Central memory CD8-positive, alpha-beta T cell (primary cell): ENCODE measurements around the gene CYB561.
"Not testable (repeated sequence)": the region's sequence is repeated elsewhere in the genome, so short reads cannot be mapped to it uniquely, and the experiment has no call there.

Experiments
- ATAC-seq: fragments of 150-1000 bp; cut with Tn5 transposase; replicated peaks from 2 replicates; pipeline ENCODE4 v1.10.0; 2022; ENCODE audit warnings: mild to moderate bottlenecking, moderate FRiP score, moderate number of reproducible peaks; ENCODE audit not compliant: poor library complexity, severe bottlenecking; ENCODE audit errors: extremely low read depth
- DNase-seq, 2 donors: peaks; one replicate each; pipeline ENCODE4 v3.0.0; 2021; ENCODE audit warnings: low spot score in 2 of 2
- H3K27ac Mint-ChIP-seq: one replicate; pipeline ENCODE4 v1.8.0; 2022; ENCODE audit warnings: low read depth, mild to moderate bottlenecking, moderate library complexity, mixed read lengths
- H3K27me3 Mint-ChIP-seq: one replicate; pipeline ENCODE4 v1.8.0; 2022; ENCODE audit warnings: mixed read lengths
- H3K36me3 Mint-ChIP-seq: one replicate; pipeline ENCODE4 v1.8.0; 2022; ENCODE audit warnings: mild to moderate bottlenecking, moderate library complexity, mixed read lengths; ENCODE audit not compliant: insufficient read depth
- H3K4me1 Mint-ChIP-seq: one replicate; pipeline ENCODE4 v1.8.0; 2022; ENCODE audit warnings: mixed read lengths
- H3K4me3 Mint-ChIP-seq: one replicate; pipeline ENCODE4 v1.8.0; 2022; ENCODE audit warnings: mild to moderate bottlenecking, moderate library complexity, mixed read lengths
- H3K9me3 Mint-ChIP-seq: one replicate; pipeline ENCODE4 v1.8.0; 2022; ENCODE audit warnings: mixed read lengths

CYB561 gene

DNA sequence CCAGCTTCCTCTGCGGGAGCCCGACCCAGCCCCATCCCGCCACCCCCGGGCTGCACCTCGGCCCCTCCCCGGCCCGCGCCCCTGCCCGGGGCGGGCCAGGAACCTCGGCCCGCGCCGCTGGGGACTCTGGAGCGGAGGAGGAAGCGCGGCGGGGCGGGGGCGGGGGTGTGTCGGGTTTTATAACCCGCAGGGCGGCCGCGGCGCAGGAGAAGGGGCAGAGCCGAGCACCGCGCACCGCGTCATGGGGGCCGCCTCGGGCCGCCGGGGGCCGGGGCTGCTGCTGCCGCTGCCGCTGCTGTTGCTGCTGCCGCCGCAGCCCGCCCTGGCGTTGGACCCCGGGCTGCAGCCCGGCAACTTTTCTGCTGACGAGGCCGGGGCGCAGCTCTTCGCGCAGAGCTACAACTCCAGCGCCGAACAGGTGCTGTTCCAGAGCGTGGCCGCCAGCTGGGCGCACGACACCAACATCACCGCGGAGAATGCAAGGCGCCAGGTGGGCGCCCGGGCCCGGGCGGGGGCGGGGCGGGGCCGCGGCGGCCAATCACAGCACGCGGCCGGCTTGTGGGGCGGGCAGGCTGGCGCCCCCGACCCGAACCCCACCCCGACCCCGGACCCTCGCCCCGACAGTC lies 30.9 kb upstream of the CYB561 start, which contains the start of gene ACE:
Gene ACE, plus strand, starts transcription at position 208 of the 626 bp plus-strand sequence. Its CDS starts 34 bp downstream, at position 242.
- Mint-ChIP-seq H3K9me3 (no peaks in the 10 kb centered on the region), H3K27me3 (peaks cover 38% of the 10 kb centered on the region), H3K4me3 (peak within 1 kb of the TSS; percentile 79), H3K27ac (no peak within 1 kb of the TSS), H3K36me3 (peaks cover 6% of the 10 kb centered on the region), H3K4me1 (peaks cover 13% of the 10 kb centered on the region)
- DNase-seq (no peak), ATAC-seq (peak; percentile 66)

DNA sequence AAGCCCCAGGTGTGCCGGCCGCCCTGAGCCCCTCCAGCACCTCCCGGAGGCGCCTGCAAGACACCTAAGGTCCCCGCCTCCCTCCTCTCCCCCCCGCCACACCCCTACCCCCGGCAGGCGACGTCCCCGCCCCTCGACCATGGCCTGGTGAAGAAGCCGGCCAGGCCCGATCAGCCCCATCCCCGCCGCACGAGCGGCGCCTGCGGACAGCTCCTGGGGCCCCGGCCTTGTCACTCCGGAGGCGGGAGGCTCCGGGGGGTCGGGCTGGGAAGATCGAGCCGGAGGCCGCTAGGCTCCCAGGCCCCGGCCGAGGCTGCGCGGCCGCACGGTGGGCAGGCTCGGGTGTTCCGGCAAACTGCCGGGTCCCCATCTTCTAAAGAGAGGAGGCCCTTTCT lies 30.4 kb upstream of the CYB561 start:
- Mint-ChIP-seq H3K36me3 (peaks cover 6% of the 10 kb centered on the region), H3K4me1 (peaks cover 13% of the 10 kb centered on the region), H3K27me3 (peaks cover 38% of the 10 kb centered on the region), H3K27ac (no peak overlapping the region), H3K9me3 (no peaks in the 10 kb centered on the region), H3K4me3 (peak overlapping the region; percentile 40)
- no peak for DNase-seq
- ATAC-seq = peak; percentile 12

DNA sequence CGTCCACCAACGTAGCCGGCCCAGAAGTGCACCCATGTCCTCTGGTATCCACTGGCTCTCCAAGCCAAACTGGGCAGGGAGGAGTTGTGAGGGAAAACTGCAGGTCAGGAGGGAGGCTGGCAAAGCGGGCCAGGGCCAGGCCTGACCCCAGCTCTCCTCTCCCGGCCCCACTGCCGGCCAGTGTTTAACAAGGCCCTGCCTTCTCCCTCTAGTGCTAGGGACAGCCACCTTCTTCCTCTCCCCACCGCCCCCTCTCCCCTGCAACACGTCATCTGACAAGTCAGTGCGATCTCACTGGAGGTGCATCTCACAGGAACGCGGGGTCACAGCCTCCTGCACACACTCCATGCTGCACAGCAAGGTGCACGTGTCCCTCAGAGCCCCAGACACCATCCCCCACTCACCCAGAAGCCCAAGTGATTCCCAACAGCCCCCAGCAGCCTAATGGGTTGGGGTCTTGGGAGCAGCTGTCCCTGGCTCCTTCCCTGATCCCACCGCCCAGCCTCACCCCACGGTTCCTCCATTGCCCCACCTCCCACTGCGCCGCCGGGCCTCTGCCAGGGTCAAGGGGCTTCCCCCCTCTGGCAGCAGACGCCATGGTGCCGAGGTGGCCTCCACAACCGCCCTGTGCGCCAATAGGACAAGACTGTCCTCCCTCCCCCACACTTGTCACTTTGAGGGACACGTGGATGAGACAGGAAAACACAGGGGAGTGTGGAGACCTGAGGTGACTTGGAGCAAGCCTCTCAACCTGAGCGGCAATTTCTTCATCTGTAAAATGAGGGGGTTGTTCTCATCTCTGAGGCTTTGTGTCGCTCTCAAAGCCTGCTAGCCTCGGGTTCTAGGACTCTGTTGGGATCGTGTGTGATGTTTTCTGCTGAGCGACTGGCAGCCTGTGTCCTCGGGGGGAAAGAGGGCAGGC lies 29.6 kb upstream of the CYB561 start:
- no peak for ATAC-seq
- H3K27me3 Mint-ChIP-seq = peaks cover 38% of the 10 kb centered on the region

DNA sequence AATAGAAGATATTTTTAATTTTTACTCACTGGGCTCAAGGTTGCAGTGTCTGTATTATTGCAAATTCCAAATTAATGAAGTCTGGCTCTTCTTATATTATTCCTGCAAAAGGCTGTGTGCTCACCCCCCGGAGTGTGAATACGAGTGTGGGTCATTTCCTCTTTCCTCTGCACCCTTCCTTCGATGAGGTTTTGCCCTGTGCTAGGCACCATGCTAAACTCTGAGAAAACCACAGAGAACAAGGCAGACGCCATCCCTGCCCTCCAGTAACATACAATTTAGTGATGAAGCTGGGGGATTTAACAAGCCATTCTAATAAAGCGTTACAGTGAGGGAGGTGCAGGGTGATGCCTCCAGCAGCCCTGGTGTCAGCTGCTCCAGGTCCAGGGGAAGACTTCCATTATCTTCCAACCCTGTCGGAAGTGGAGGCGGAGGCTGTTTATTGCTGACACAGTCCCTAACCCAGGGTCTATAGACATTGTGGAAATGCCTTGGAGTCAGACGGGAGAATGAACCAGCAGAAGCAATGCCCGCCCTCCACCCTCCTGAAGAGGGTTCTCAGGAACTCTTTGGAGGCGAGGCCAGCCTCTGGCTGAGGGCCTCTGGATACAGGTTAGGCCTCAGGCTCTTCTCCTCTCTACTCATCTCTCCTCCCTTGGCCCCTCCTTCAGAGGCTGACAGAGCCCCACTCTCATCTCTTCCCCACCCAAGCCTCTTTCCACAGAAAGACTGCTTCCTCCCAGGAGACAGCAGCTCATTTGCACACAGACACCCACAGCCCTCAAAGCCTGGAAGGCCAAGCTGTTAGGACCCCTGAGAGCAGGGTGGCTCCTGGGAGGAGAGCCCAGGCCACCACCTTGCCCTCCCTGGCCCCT lies 28.7 kb upstream of the CYB561 start:
- ATAC-seq (no peak), DNase-seq (no peak)
- Mint-ChIP-seq H3K27ac (no peak overlapping the region), H3K4me1 (peaks cover 13% of the 10 kb centered on the region), H3K36me3 (peaks cover 6% of the 10 kb centered on the region), H3K9me3 (no peaks in the 10 kb centered on the region), H3K4me3 (no peak overlapping the region), H3K27me3 (peaks cover 47% of the 10 kb centered on the region)

More for the DNA sequence above, 29.6 kb upstream of the CYB561 start:
- Mint-ChIP-seq H3K27ac (no peak overlapping the region), H3K9me3 (no peaks in the 10 kb centered on the region), H3K4me3 (peak overlapping the region; percentile 40), H3K4me1 (peaks cover 13% of the 10 kb centered on the region), H3K36me3 (peaks cover 6% of the 10 kb centered on the region)
- DNase-seq = no peak

DNA sequence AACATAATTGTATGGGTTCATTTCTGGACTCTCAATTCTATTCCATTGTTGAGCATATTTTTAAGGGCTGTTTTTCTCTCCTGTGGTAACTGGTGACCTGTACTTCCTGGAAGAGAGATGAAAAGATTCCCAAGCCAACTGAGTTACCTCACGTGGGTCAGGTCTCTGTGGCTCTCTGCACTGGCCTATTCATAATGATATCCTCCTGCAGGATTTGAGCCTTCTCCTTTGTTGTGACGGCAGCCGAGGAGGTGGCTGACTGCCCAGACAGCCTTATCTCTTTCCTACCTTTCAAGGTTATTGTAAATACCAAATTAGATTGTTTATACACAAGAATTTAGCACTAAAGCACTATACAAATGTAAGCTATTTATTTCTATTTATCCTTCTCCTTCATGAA lies 28.1 kb upstream of the CYB561 start:
- H3K4me3 Mint-ChIP-seq = no peak overlapping the region

DNA sequence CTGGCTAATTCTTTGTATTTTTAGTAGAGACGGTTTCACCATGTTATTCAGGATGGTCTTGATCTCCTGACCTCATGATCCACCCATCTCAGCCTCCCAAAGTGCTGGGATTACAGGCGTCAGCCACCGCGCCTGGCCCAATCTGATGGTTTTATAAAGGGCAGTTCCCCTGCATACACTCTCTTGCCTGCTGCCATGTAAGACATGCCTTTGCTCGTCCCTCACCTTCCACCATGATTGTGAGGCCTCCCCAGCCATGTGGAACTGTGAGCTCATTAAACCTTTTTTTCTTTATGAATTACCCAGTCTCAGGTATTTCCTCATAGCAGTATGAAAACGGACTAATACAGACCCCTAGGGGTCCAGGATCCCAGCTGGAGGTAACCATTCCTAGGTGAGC lies 22.0 kb upstream of the CYB561 start:
- H3K36me3 Mint-ChIP-seq, H3K9me3 Mint-ChIP-seq, H3K27ac Mint-ChIP-seq, ATAC-seq, H3K4me3 Mint-ChIP-seq, H3K4me1 Mint-ChIP-seq, H3K27me3 Mint-ChIP-seq, DNase-seq: not testable (repeated sequence)

More for the DNA sequence above, 28.1 kb upstream of the CYB561 start:
- ATAC-seq (no peak), DNase-seq (no peak)
- H3K36me3 Mint-ChIP-seq = peaks cover 6% of the 10 kb centered on the region
- no peaks in the 10 kb centered on the region for H3K9me3 Mint-ChIP-seq
- H3K27me3 Mint-ChIP-seq = peaks cover 42% of the 10 kb centered on the region
- peaks cover 11% of the 10 kb centered on the region for H3K4me1 Mint-ChIP-seq
- H3K27ac Mint-ChIP-seq = no peak overlapping the region

DNA sequence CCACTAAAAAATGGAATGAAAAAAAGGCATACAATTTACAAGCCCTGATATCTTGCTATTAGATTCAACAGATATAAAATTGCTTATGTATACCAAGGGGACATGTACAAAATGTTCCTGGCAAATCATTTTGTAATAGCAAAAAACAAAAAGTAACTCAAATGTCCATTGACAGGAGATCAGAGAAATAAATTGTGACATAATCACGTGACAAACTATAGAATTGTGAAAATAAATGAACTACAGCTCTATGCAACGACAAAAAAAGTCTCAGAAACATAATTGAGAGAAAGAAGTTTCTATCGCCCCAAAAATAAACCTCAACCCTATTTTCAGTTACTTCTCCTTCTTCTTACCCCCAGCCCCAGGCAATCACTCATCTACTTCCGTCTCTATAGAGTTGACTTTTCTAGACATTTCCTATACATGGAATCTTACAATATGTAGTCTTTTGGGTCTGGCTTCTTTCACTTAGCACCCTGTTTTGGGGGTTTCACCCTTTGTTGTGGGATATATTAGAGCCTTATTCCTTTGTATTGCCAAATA lies 18.7 kb upstream of the CYB561 start:
- Mint-ChIP-seq H3K9me3 (no peaks in the 10 kb centered on the region), H3K27ac (no peak overlapping the region)

DNA sequence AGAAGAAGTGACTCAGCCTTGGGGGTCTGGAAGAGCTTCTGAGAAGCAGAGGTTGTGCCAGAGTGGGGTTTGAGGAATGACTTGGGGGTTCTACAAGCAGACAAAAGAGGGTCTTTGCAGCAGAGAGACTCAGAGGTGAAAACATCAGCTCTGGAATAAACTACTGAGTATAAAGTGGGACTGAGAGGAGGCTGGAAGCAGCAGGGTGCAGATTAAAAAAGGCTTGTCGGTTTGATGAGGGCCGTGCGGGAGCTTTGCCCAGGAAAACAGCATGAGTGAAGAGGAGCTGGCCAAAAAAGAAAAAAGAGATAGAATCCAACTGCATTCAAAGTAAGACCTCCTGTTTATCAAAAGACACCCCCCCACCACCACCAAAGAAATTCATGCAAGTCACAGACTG lies 17.7 kb upstream of the CYB561 start:
- no peak overlapping the region for H3K27ac Mint-ChIP-seq
- peaks cover 1% of the 10 kb centered on the region for H3K36me3 Mint-ChIP-seq
- DNase-seq = no peak
- no peaks in the 10 kb centered on the region for H3K9me3 Mint-ChIP-seq
- no peak for ATAC-seq
- H3K4me3 Mint-ChIP-seq = no peak overlapping the region
- H3K4me1 Mint-ChIP-seq = no peaks in the 10 kb centered on the region
- H3K27me3 Mint-ChIP-seq = peaks cover 14% of the 10 kb centered on the region

More for the DNA sequence above, 18.7 kb upstream of the CYB561 start:
- peaks cover 14% of the 10 kb centered on the region for H3K27me3 Mint-ChIP-seq
- DNase-seq (no peak), ATAC-seq (no peak)
- H3K36me3 Mint-ChIP-seq = peaks cover 1% of the 10 kb centered on the region
- no peak overlapping the region for H3K4me3 Mint-ChIP-seq
- H3K4me1 Mint-ChIP-seq = no peaks in the 10 kb centered on the region

DNA sequence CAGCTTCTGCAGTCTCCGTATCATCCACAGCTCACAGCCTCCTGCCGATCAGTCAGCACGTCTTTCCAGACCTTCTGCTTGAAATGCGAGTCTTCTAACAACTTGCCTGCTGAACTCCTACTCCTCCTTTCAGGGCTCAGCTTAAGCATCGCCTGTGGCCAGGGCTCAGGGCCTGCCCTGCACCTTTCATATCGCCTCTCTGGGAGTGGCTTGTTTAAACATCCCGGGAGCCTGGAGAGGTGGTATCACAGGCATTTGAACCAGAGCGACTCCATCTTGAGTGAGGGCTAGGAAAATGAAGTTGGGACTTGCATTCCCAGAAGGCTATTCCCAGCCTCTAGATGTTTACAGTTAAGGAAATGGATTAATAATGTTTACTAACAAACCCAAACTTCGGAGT lies 13.9 kb upstream of the CYB561 start:
- Mint-ChIP-seq H3K27ac (no peak overlapping the region), H3K4me1 (no peaks in the 10 kb centered on the region), H3K9me3 (no peaks in the 10 kb centered on the region), H3K4me3 (no peak overlapping the region), H3K27me3 (peaks cover 23% of the 10 kb centered on the region), H3K36me3 (peaks cover 1% of the 10 kb centered on the region)
- DNase-seq = no peak
- no peak for ATAC-seq

DNA sequence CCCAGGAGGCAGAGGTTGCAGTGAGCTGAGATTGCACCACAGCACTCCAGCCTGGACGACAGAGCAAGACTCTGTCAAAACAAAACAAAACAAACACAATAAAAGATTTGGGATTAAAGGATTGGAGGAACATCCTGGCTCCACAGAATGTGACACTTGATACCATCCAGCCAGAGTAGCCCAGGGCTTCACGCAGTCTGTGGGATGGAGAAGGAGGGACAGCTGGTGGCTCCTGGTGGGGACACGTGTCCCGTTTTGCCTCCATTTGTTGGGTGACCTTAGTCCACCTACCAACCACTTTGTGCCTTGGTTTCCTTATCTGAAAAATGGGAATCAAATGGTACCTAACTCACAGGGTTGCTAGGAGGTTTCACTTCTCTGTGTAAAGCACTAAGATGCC lies 12.4 kb upstream of the CYB561 start:
- H3K4me3 Mint-ChIP-seq = no peak overlapping the region
- H3K27ac Mint-ChIP-seq = no peak overlapping the region
- no peak for ATAC-seq
- no peaks in the 10 kb centered on the region for H3K4me1 Mint-ChIP-seq
- no peaks in the 10 kb centered on the region for H3K36me3 Mint-ChIP-seq
- H3K9me3 Mint-ChIP-seq = no peaks in the 10 kb centered on the region
- peaks cover 23% of the 10 kb centered on the region for H3K27me3 Mint-ChIP-seq
- no peak for DNase-seq

DNA sequence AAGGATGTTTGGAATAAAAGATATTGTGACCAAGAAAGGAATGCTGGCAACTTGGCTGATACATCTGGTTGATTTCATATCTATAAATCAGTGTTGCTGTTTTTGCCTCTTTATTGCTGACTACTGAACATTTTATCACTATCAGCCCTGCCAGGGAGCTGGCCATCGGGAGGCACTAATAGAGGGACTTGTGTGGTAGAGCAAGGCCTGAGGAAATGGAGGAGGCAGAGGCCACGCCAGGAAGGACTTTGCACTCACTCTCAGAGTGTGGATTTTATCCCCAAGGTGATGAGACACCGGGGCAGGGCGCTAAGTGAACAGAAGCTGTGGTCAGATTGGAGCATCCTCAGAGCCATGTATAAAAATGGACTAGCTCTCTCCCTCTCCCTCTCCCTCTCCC lies 9.3 kb upstream of the CYB561 start:
- DNase-seq (no peak), ATAC-seq (no peak)
- Mint-ChIP-seq H3K4me3 (no peak overlapping the region), H3K9me3 (no peaks in the 10 kb centered on the region), H3K27me3 (peaks cover 9% of the 10 kb centered on the region), H3K4me1 (no peaks in the 10 kb centered on the region), H3K27ac (peak overlapping the region; percentile 61), H3K36me3 (no peaks in the 10 kb centered on the region)

DNA sequence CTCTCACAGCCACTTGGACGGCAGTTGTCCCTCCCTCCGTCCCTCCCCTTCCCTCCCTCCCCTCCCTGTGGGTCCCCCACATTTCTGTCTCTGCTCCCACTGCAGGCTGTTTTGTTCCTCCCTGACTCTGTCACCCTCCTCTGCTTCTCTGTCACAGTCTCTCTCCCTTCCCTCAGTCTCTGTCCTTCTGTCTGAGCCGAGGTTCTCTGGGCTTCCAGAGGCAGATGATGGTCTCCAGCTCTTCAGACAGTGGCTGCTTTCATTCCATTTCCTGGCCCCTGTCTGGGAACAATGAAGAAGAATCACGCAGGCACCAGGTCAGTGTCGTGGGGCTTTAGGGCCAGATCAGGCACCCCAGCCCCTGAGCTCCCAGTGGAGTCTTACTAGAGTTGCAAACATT lies 8.8 kb upstream of the CYB561 start:
- H3K4me3 Mint-ChIP-seq = no peak overlapping the region
- DNase-seq = no peak
- H3K36me3 Mint-ChIP-seq = peaks cover 2% of the 10 kb centered on the region
- no peak for ATAC-seq
- H3K4me1 Mint-ChIP-seq = no peaks in the 10 kb centered on the region
- H3K27me3 Mint-ChIP-seq = peaks cover 9% of the 10 kb centered on the region
- H3K9me3 Mint-ChIP-seq = no peaks in the 10 kb centered on the region
- H3K27ac Mint-ChIP-seq = peak overlapping the region; percentile 61
